Measurements from ENCODE around the gene PROS1. TPM values are rescaled to one million over a fixed set of nuclear protein-coding genes. Genes with fewer than 3 reads are reported as not detected.
"Not testable (repeated sequence)": the region's sequence is repeated elsewhere in the genome, so short reads cannot be mapped to it uniquely, and the experiment has no call there.

The PROS1 gene
- total RNA-seq, 1 donor from 2014 or later, result 19.3 TPM

GRCh38 chr3:93910097-93910496 is 63.6 kb downstream of the PROS1 start:
- Histone ChIP-seq H3K4me3 (ENCODE audit: low read length in 3 of 3) (no peak overlapping the region), H3K4me1 (ENCODE audit: control insufficient read depth in 3 of 3, insufficient read depth in 3 of 3, low read length in 3 of 3) (no peaks in the 10 kb centered on the region), H3K9ac (ENCODE audit: low read depth in 1 of 3, low read length in 3 of 3) (no peak overlapping the region), H3K27me3 (ENCODE audit: control insufficient read depth in 3 of 3, insufficient read depth in 3 of 3, low read length in 3 of 3) (no peaks in the 10 kb centered on the region), H3K9me3 (ENCODE audit: control insufficient read depth in 3 of 3, low read length in 3 of 3) (no peaks in the 10 kb centered on the region), H3K36me3 (ENCODE audit: control insufficient read depth in 3 of 3, insufficient read depth in 3 of 3, low read length in 3 of 3) (no peaks in the 10 kb centered on the region), H3K27ac (ENCODE audit: low read depth, low read length) (no peak overlapping the region)

DNA sequence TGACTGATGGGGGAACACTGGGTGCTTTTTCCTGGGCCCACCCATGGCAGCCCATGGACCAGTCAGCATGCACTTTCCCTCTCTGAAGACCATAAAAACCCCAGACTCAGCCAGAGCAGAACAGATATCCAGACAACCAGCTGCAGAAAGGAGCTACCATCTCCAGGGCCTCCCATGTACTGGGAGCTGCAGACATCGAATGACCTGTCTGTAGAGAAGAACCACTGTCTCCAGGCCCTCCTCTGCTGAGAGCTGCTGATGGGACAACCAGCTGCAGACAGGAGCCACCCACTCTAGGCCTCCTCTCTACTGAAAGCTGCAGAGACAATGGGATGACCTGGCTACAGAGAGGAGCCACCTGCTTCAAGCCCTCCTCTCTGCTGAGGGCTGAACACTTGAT is 66.6 kb downstream of the PROS1 start:
- Histone ChIP-seq H3K27ac (ENCODE audit: low read depth, low read length) (no peak overlapping the region), H3K9ac (ENCODE audit: low read depth in 1 of 3, low read length in 3 of 3) (no peak overlapping the region), H3K27me3 (ENCODE audit: control insufficient read depth in 3 of 3, insufficient read depth in 3 of 3, low read length in 3 of 3) (no peaks in the 10 kb centered on the region), H3K4me3 (ENCODE audit: low read length in 3 of 3) (no peak overlapping the region), H3K9me3 (ENCODE audit: control insufficient read depth in 3 of 3, low read length in 3 of 3) (no peaks in the 10 kb centered on the region), H3K4me1 (ENCODE audit: control insufficient read depth in 3 of 3, insufficient read depth in 3 of 3, low read length in 3 of 3) (no peaks in the 10 kb centered on the region), H3K36me3 (ENCODE audit: control insufficient read depth in 3 of 3, insufficient read depth in 3 of 3, low read length in 3 of 3) (no peaks in the 10 kb centered on the region)

DNA sequence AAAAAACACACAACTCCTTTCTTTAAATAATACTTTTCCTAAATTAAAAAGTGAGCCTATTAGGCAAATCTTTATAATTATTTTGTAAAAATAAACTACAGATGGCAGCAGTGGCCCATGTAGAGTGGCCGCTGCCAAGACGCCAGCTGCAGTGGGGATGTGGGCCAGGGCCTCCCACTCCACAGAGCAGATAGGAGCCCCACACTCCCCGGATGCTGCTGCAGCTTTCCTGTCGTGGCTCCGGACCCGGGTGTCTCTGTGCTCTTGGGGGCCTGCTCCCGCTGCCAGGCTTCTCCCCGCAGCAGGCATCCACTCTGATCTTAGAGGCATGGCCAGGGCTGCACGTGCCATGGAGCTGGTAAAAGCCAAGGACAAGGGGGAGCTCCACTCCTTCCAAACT is 67.5 kb downstream of the PROS1 start:
- no peaks in the 10 kb centered on the region for H3K36me3 ChIP-seq (ENCODE audit: control insufficient read depth in 3 of 3, insufficient read depth in 3 of 3, low read length in 3 of 3)
- H3K9ac ChIP-seq (ENCODE audit: low read depth in 1 of 3, low read length in 3 of 3), result no peak overlapping the region
- no peaks in the 10 kb centered on the region for H3K9me3 ChIP-seq (ENCODE audit: control insufficient read depth in 3 of 3, low read length in 3 of 3)
- H3K27ac ChIP-seq (ENCODE audit: low read depth, low read length), result no peak overlapping the region
- no peak overlapping the region for H3K4me3 ChIP-seq (ENCODE audit: low read length in 3 of 3)
- H3K27me3 ChIP-seq (ENCODE audit: control insufficient read depth in 3 of 3, insufficient read depth in 3 of 3, low read length in 3 of 3), result no peaks in the 10 kb centered on the region
- H3K4me1 ChIP-seq (ENCODE audit: control insufficient read depth in 3 of 3, insufficient read depth in 3 of 3, low read length in 3 of 3), result no peaks in the 10 kb centered on the region

- Histone ChIP-seq H3K4me1 (ENCODE audit: control insufficient read depth in 3 of 3, insufficient read depth in 3 of 3, low read length in 3 of 3) (no peaks in the 10 kb centered on the region), H3K9me3 (ENCODE audit: control insufficient read depth in 3 of 3, low read length in 3 of 3) (no peaks in the 10 kb centered on the region)
These were observed 69.1 kb downstream of the PROS1 start for GRCh38 chr3:93904568-93904967.

DNA sequence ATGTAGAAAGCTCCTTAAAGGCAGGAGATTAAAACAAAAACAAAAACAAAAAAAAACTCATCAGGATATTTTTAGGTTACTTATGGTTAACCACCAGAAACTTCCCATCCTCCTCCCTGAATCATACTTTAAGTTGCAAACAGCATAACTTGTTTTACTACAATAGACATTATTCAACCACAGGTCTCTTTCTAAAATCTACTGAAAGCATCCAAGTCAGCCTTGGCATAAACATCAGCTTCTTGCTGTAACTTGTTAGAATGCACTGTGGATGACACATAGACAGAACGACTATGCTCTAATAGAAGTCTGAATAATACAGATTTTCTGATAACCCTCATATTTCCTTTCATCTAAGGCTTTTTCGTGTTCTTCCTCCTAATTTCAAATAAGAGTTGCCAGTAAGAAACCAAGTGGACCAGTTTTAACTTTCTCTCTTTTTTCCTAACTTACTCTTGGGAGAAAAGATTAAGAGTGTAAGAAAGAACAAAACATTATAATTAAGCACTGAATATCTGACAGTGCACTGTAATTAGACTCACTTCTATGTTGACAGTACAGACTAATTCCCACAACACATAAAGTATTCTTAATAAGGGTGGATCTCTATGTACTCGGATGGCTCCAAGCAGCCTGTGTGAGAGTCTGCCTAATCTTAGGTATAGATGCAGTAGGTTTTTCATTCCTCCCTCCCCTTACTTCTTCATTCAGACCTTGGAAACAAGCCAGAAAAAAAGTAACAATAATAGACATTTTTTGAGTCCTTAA is 95.3 kb downstream of the PROS1 start:
- H3K9me3 ChIP-seq (ENCODE audit: control insufficient read depth in 3 of 3, low read length in 3 of 3); H3K27ac ChIP-seq (ENCODE audit: low read depth, low read length); H3K27me3 ChIP-seq (ENCODE audit: control insufficient read depth in 3 of 3, insufficient read depth in 3 of 3, low read length in 3 of 3); H3K36me3 ChIP-seq (ENCODE audit: control insufficient read depth in 3 of 3, insufficient read depth in 3 of 3, low read length in 3 of 3); H3K4me1 ChIP-seq (ENCODE audit: control insufficient read depth in 3 of 3, insufficient read depth in 3 of 3, low read length in 3 of 3); H3K9ac ChIP-seq (ENCODE audit: low read depth in 1 of 3, low read length in 3 of 3); H3K4me3 ChIP-seq (ENCODE audit: low read length in 3 of 3): not testable (repeated sequence)

More at GRCh38 chr3:93904568-93904967, 69.1 kb downstream of the PROS1 start:
- Histone ChIP-seq H3K9ac (ENCODE audit: low read depth in 1 of 3, low read length in 3 of 3) (no peak overlapping the region), H3K36me3 (ENCODE audit: control insufficient read depth in 3 of 3, insufficient read depth in 3 of 3, low read length in 3 of 3) (no peaks in the 10 kb centered on the region), H3K4me3 (ENCODE audit: low read length in 3 of 3) (no peak overlapping the region), H3K27me3 (ENCODE audit: control insufficient read depth in 3 of 3, insufficient read depth in 3 of 3, low read length in 3 of 3) (no peaks in the 10 kb centered on the region), H3K27ac (ENCODE audit: low read depth, low read length) (no peak overlapping the region)

- H3K4me1 ChIP-seq (ENCODE audit: control insufficient read depth in 3 of 3, insufficient read depth in 3 of 3, low read length in 3 of 3); H3K9me3 ChIP-seq (ENCODE audit: control insufficient read depth in 3 of 3, low read length in 3 of 3); H3K27ac ChIP-seq (ENCODE audit: low read depth, low read length); H3K36me3 ChIP-seq (ENCODE audit: control insufficient read depth in 3 of 3, insufficient read depth in 3 of 3, low read length in 3 of 3); H3K9ac ChIP-seq (ENCODE audit: low read depth in 1 of 3, low read length in 3 of 3); H3K27me3 ChIP-seq (ENCODE audit: control insufficient read depth in 3 of 3, insufficient read depth in 3 of 3, low read length in 3 of 3); H3K4me3 ChIP-seq (ENCODE audit: low read length in 3 of 3): not testable (repeated sequence)
These were observed 96.3 kb downstream of the PROS1 start for GRCh38 chr3:93877427-93877826.

- not testable (repeated sequence) for H3K9ac ChIP-seq (ENCODE audit: low read depth in 1 of 3, low read length in 3 of 3); H3K27me3 ChIP-seq (ENCODE audit: control insufficient read depth in 3 of 3, insufficient read depth in 3 of 3, low read length in 3 of 3); H3K4me1 ChIP-seq (ENCODE audit: control insufficient read depth in 3 of 3, insufficient read depth in 3 of 3, low read length in 3 of 3); H3K27ac ChIP-seq (ENCODE audit: low read depth, low read length); H3K9me3 ChIP-seq (ENCODE audit: control insufficient read depth in 3 of 3, low read length in 3 of 3); H3K36me3 ChIP-seq (ENCODE audit: control insufficient read depth in 3 of 3, insufficient read depth in 3 of 3, low read length in 3 of 3); H3K4me3 ChIP-seq (ENCODE audit: low read length in 3 of 3)
These were observed 100.3 kb downstream of the PROS1 start for GRCh38 chr3:93873412-93873811.

GRCh38 chr3:93867425-93867824 is 106.3 kb downstream of the PROS1 start:
- no peaks in the 10 kb centered on the region for H3K27me3 ChIP-seq (ENCODE audit: control insufficient read depth in 3 of 3, insufficient read depth in 3 of 3, low read length in 3 of 3)
- no peak overlapping the region for H3K4me3 ChIP-seq (ENCODE audit: low read length in 3 of 3)
- H3K4me1 ChIP-seq (ENCODE audit: control insufficient read depth in 3 of 3, insufficient read depth in 3 of 3, low read length in 3 of 3), result no peaks in the 10 kb centered on the region
- no peak overlapping the region for H3K9ac ChIP-seq (ENCODE audit: low read depth in 1 of 3, low read length in 3 of 3)
- no peaks in the 10 kb centered on the region for H3K36me3 ChIP-seq (ENCODE audit: control insufficient read depth in 3 of 3, insufficient read depth in 3 of 3, low read length in 3 of 3)
- no peak overlapping the region for H3K27ac ChIP-seq (ENCODE audit: low read depth, low read length)
- H3K9me3 ChIP-seq (ENCODE audit: control insufficient read depth in 3 of 3, low read length in 3 of 3), result no peaks in the 10 kb centered on the region

DNA sequence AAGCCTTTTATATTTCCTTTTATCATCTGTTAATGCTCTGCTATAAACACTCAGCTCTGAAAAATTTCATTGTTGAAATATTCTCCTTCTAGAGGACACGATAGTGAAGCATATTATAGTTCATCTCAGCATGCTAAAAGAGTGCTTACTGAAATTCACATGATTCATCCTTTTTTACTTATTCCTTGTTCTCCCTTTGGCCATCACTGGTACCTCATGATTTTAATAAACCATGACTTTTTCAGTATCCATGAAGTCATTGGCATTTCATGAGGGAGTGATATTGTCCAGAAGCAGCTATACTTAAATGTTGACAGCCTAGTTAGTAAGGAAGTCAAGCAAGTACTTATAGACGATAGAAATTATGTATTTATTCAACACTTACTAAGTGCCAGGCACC is 112.7 kb downstream of the PROS1 start:
- Histone ChIP-seq H3K4me1 (ENCODE audit: control insufficient read depth in 3 of 3, insufficient read depth in 3 of 3, low read length in 3 of 3) (no peaks in the 10 kb centered on the region), H3K27me3 (ENCODE audit: control insufficient read depth in 3 of 3, insufficient read depth in 3 of 3, low read length in 3 of 3) (no peaks in the 10 kb centered on the region), H3K27ac (ENCODE audit: low read depth, low read length) (no peak overlapping the region), H3K4me3 (ENCODE audit: low read length in 3 of 3) (no peak overlapping the region), H3K9me3 (ENCODE audit: control insufficient read depth in 3 of 3, low read length in 3 of 3) (no peaks in the 10 kb centered on the region), H3K9ac (ENCODE audit: low read depth in 1 of 3, low read length in 3 of 3) (no peak overlapping the region), H3K36me3 (ENCODE audit: control insufficient read depth in 3 of 3, insufficient read depth in 3 of 3, low read length in 3 of 3) (no peaks in the 10 kb centered on the region)

DNA sequence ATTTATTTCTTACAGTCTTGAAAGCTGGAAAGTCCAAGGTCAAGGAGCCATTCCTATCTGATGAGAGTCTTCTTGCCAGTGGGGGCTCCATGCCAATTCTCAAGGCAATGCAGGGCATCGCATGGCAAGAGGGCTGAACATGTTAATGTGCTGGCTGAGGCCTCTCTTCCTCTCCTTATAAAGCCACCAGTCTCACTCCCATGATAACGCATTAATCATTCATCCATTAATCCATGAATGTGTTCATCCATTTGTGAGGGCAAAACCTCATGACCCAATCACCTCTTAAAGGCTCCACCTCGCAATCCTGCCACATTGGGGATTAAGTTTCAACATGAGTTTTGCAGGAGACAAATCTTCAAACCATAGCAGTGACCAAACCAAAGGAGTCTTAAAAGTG is 118.3 kb downstream of the PROS1 start:
- H3K4me3 ChIP-seq (ENCODE audit: low read length in 3 of 3), result no peak overlapping the region
- H3K27me3 ChIP-seq (ENCODE audit: control insufficient read depth in 3 of 3, insufficient read depth in 3 of 3, low read length in 3 of 3), result no peaks in the 10 kb centered on the region
- H3K4me1 ChIP-seq (ENCODE audit: control insufficient read depth in 3 of 3, insufficient read depth in 3 of 3, low read length in 3 of 3), result no peaks in the 10 kb centered on the region
- no peaks in the 10 kb centered on the region for H3K9me3 ChIP-seq (ENCODE audit: control insufficient read depth in 3 of 3, low read length in 3 of 3)
- no peak overlapping the region for H3K27ac ChIP-seq (ENCODE audit: low read depth, low read length)
- no peak overlapping the region for H3K9ac ChIP-seq (ENCODE audit: low read depth in 1 of 3, low read length in 3 of 3)
- H3K36me3 ChIP-seq (ENCODE audit: control insufficient read depth in 3 of 3, insufficient read depth in 3 of 3, low read length in 3 of 3), result no peaks in the 10 kb centered on the region

Measured in skeletal muscle tissue (tissue), 4 donors.